ENCODE measurements around the gene ATG4B.

Gene ATG4B

GRCh38 chr2:241618296-241618805 lies 19.1 kb upstream of the ATG4B start:
- DNase-seq (ENCODE audit: extremely low spot score): no peak
- ChIA-PET POLR2A (interaction anchor here (1.5 kb wide), 1 partner anchor 68 kb away, joined by 4 read pairs; the partner anchor contains the start of gene DTYMK), CTCF (interaction anchor here (0.6 kb wide), 1 partner anchor 316 kb away, joined by 3 read pairs; no protein-coding TSS in a partner anchor)
- TF ChIP-seq FOXK2 (IDR thresholded peaks at IDR 0.05) (no peak), ARNT (IDR thresholded peaks at IDR 0.05) (no peak), FOXM1 (IDR thresholded peaks at IDR 0.05; ENCODE audit: borderline replicate concordance) (no peak), LEF1 (IDR thresholded peaks at IDR 0.05; ENCODE audit: borderline replicate concordance) (no peak)

GRCh38 chr2:241618829-241619228 lies 18.7 kb upstream of the ATG4B start:
- CTCF ChIA-PET: no interaction called here

GRCh38 chr2:241619597-241620418 lies 17.7 kb upstream of the ATG4B start:
- no peak for DNase-seq (ENCODE audit: extremely low spot score)
- CTCF ChIA-PET: no interaction called here
- POLR2A ChIA-PET: no interaction called here
- TF ChIP-seq FOXA1 (IDR thresholded peaks at IDR 0.05): no peak
- no peak for TF ChIP-seq NFRKB (IDR thresholded peaks at IDR 0.05)
- no peak for TF ChIP-seq LEF1 (IDR thresholded peaks at IDR 0.05; ENCODE audit: borderline replicate concordance)
- no peak for TF ChIP-seq BHLHE40 (IDR thresholded peaks at IDR 0.05; ENCODE audit: borderline replicate concordance)
- no peak for TF ChIP-seq FOXK2 (IDR thresholded peaks at IDR 0.05)
- TF ChIP-seq SP1 (IDR thresholded peaks at IDR 0.05): no peak
- TF ChIP-seq SUZ12 (IDR thresholded peaks at IDR 0.05): no peak
- TF ChIP-seq ELF4 (IDR thresholded peaks at IDR 0.05): no peak
- TF ChIP-seq FOXM1 (IDR thresholded peaks at IDR 0.05; ENCODE audit: borderline replicate concordance): no peak
- no peak for TF ChIP-seq ARNT (IDR thresholded peaks at IDR 0.05)

More at GRCh38 chr2:241618829-241619228, 18.7 kb upstream of the ATG4B start:
- no peak for DNase-seq (ENCODE audit: extremely low spot score)
- no peak for TF ChIP-seq BHLHE40 (IDR thresholded peaks at IDR 0.05; ENCODE audit: borderline replicate concordance)
- TF ChIP-seq ELF4 (IDR thresholded peaks at IDR 0.05): no peak
- no peak for TF ChIP-seq L3MBTL2 (conservative IDR thresholded peaks at IDR 0.05)
- TF ChIP-seq FOXK2 (IDR thresholded peaks at IDR 0.05): no peak
- no peak for TF ChIP-seq NFRKB (IDR thresholded peaks at IDR 0.05)
- TF ChIP-seq CTBP1 (IDR thresholded peaks at IDR 0.05; ENCODE audit: borderline replicate concordance): no peak
- no peak for TF ChIP-seq ZNF384 (IDR thresholded peaks at IDR 0.05)
- no peak for TF ChIP-seq FOXM1 (IDR thresholded peaks at IDR 0.05; ENCODE audit: borderline replicate concordance)
- TF ChIP-seq HDGF (IDR thresholded peaks at IDR 0.05; ENCODE audit: borderline replicate concordance): no peak
- no peak for TF ChIP-seq LEF1 (IDR thresholded peaks at IDR 0.05; ENCODE audit: borderline replicate concordance)
- no peak for TF ChIP-seq SUZ12 (IDR thresholded peaks at IDR 0.05)
- TF ChIP-seq FOXA1 (IDR thresholded peaks at IDR 0.05): no peak
- no peak for TF ChIP-seq ARNT (IDR thresholded peaks at IDR 0.05)
- TF ChIP-seq, protein P1, sequence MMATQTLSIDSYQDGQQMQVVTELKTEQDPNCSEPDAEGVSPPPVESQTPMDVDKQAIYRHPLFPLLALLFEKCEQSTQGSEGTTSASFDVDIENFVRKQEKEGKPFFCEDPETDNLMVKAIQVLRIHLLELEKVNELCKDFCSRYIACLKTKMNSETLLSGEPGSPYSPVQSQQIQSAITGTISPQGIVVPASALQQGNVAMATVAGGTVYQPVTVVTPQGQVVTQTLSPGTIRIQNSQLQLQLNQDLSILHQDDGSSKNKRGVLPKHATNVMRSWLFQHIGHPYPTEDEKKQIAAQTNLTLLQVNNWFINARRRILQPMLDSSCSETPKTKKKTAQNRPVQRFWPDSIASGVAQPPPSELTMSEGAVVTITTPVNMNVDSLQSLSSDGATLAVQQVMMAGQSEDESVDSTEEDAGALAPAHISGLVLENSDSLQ (IDR thresholded peaks at IDR 0.05): no peak
- TF ChIP-seq TARDBP (IDR thresholded peaks at IDR 0.05): no peak
- POLR2A ChIA-PET: interaction anchor here (1.5 kb wide), 1 partner anchor 68 kb away, joined by 4 read pairs; the partner anchor contains the start of gene DTYMK

DNA sequence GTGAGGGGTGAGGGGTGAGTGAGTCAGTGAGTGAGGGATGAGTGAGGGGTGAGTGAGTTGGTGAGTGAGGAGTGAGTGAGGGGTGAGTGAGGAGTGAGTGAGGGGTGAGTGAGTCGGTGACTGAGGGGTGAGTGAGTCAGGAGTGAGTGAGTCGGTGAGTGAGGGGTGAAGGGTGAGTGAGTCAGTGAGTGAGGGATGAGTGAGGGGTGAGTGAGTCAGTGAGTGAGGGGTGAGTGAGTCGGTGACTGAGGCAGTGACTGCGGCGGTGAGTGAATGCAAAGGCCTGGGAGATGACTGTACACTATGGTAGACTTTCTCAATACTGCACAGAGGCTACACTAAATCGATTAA lies 17.1 kb upstream of the ATG4B start:
- ChIA-PET CTCF (no interaction called here), POLR2A (no interaction called here)
- no peak for DNase-seq (ENCODE audit: extremely low spot score)
- TF ChIP-seq FOXA1 (IDR thresholded peaks at IDR 0.05): no peak
- no peak for TF ChIP-seq L3MBTL2 (conservative IDR thresholded peaks at IDR 0.05)
- TF ChIP-seq FOXK2 (IDR thresholded peaks at IDR 0.05): no peak
- no peak for TF ChIP-seq LEF1 (IDR thresholded peaks at IDR 0.05; ENCODE audit: borderline replicate concordance)
- no peak for TF ChIP-seq ARNT (IDR thresholded peaks at IDR 0.05)
- no peak for TF ChIP-seq FOXM1 (IDR thresholded peaks at IDR 0.05; ENCODE audit: borderline replicate concordance)

DNA sequence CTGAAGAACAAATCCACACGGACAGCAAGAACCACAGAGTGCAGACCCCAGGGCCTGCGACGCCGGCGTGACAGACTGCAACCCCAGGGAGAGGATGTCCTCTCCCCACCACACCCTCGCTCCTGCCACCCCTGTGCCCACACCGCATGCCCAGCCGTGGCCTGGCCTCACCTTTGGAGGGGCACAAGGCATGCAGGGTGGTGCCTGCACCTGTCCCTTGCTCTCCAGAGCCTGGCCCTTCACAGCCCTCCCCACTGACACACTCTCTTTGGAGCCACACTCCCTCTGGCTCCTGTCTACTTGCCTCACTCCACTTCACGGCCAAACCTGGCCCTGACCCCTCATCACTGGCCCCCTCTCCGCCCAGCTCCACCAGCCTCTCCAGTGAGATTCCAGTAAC lies 9.8 kb upstream of the ATG4B start:
- no peak for DNase-seq (ENCODE audit: extremely low spot score)
- CTCF ChIA-PET: no interaction called here
- POLR2A ChIA-PET: no interaction called here
- TF ChIP-seq SP1 (IDR thresholded peaks at IDR 0.05) (no peak), FOXK2 (IDR thresholded peaks at IDR 0.05) (no peak), FOXA1 (IDR thresholded peaks at IDR 0.05) (no peak), HDGF (IDR thresholded peaks at IDR 0.05; ENCODE audit: borderline replicate concordance) (no peak), ARNT (IDR thresholded peaks at IDR 0.05) (no peak), SUZ12 (IDR thresholded peaks at IDR 0.05) (no peak), FOXM1 (IDR thresholded peaks at IDR 0.05; ENCODE audit: borderline replicate concordance) (no peak), LEF1 (IDR thresholded peaks at IDR 0.05; ENCODE audit: borderline replicate concordance) (no peak), NFRKB (IDR thresholded peaks at IDR 0.05) (no peak)
- TF ChIP-seq, protein P1 (IDR thresholded peaks at IDR 0.05): no peak

GRCh38 chr2:241629762-241630435 lies 7.6 kb upstream of the ATG4B start:
- no peak for TF ChIP-seq HDGF (IDR thresholded peaks at IDR 0.05; ENCODE audit: borderline replicate concordance)
- TF ChIP-seq LEF1 (IDR thresholded peaks at IDR 0.05; ENCODE audit: borderline replicate concordance): no peak
- TF ChIP-seq FOXA1 (IDR thresholded peaks at IDR 0.05): no peak
- no peak for TF ChIP-seq SUZ12 (IDR thresholded peaks at IDR 0.05)
- no peak for TF ChIP-seq FOXK2 (IDR thresholded peaks at IDR 0.05)
- no peak for TF ChIP-seq BHLHE40 (IDR thresholded peaks at IDR 0.05; ENCODE audit: borderline replicate concordance)
- no peak for TF ChIP-seq ELF4 (IDR thresholded peaks at IDR 0.05)
- no peak for TF ChIP-seq FOXM1 (IDR thresholded peaks at IDR 0.05; ENCODE audit: borderline replicate concordance)
- no peak for TF ChIP-seq SP1 (IDR thresholded peaks at IDR 0.05)
- no peak for TF ChIP-seq ZNF384 (IDR thresholded peaks at IDR 0.05)
- no peak for TF ChIP-seq NFRKB (IDR thresholded peaks at IDR 0.05)
- TF ChIP-seq ARNT (IDR thresholded peaks at IDR 0.05): no peak
- TF ChIP-seq, protein P1 (IDR thresholded peaks at IDR 0.05): no peak
- POLR2A ChIA-PET: no interaction called here
- DNase-seq (ENCODE audit: extremely low spot score): no peak
- CTCF ChIA-PET: no interaction called here

Data from HEK293T (cell line).